ENCODE data around the gene MAEL. TPM values are rescaled to one million over a fixed set of nuclear protein-coding genes. Genes with fewer than 3 reads are reported as not detected.
"Not testable (repeated sequence)": the region's sequence is repeated elsewhere in the genome, so short reads cannot be mapped to it uniquely, and the experiment has no call there.

The MAEL gene
- total RNA-seq, 2 experiments from 2014 or later, result not detected

GRCh38 chr1:167000546-167000945, 11.5 kb downstream of the MAEL start:
- Mint-ChIP-seq H3K4me1 (peaks cover 5% of the 10 kb centered on the region), H3K27me3 (peaks cover 11% of the 10 kb centered on the region), H3K36me3 (peaks cover 8% of the 10 kb centered on the region), H3K4me3 (no peak overlapping the region), H3K9me3 (peaks cover 9% of the 10 kb centered on the region), H3K27ac (no peak overlapping the region)
- no peak for DNase-seq
- ATAC-seq (ENCODE audit: low read depth), result no peak
- POLR2A ChIA-PET, result no interaction called here

GRCh38 chr1:167002354-167002753, 13.3 kb downstream of the MAEL start:
- Mint-ChIP-seq H3K27ac (no peak overlapping the region), H3K36me3 (peaks cover 8% of the 10 kb centered on the region), H3K27me3 (peaks cover 7% of the 10 kb centered on the region), H3K4me3 (no peak overlapping the region), H3K9me3 (peaks cover 9% of the 10 kb centered on the region), H3K4me1 (peaks cover 5% of the 10 kb centered on the region)
- ATAC-seq (ENCODE audit: low read depth) (no peak), DNase-seq (no peak)
- POLR2A ChIA-PET, result no interaction called here

- Mint-ChIP-seq H3K27ac (no peak overlapping the region), H3K4me3 (no peak overlapping the region), H3K4me1 (peaks cover 5% of the 10 kb centered on the region), H3K36me3 (peaks cover 8% of the 10 kb centered on the region), H3K27me3 (peaks cover 7% of the 10 kb centered on the region), H3K9me3 (peaks cover 9% of the 10 kb centered on the region)
- ATAC-seq (ENCODE audit: low read depth), result no peak
- DNase-seq, result no peak
- POLR2A ChIA-PET, result no interaction called here
These were observed 14.6 kb downstream of the MAEL start for GRCh38 chr1:167003711-167004110.

GRCh38 chr1:167011560-167012191, 22.6 kb downstream of the MAEL start:
- H3K4me3 Mint-ChIP-seq, result no peak overlapping the region
- DNase-seq, result no peak
- H3K4me1 Mint-ChIP-seq, result peaks cover 11% of the 10 kb centered on the region
- ATAC-seq (ENCODE audit: low read depth), result no peak
- no peak overlapping the region for H3K27ac Mint-ChIP-seq
- POLR2A ChIA-PET, result no interaction called here
- H3K9me3 Mint-ChIP-seq, result peaks cover 2% of the 10 kb centered on the region
- H3K27me3 Mint-ChIP-seq, result peaks cover 24% of the 10 kb centered on the region
- peaks cover under 1% of the 10 kb centered on the region for H3K36me3 Mint-ChIP-seq

GRCh38 chr1:167012570-167012969, 23.5 kb downstream of the MAEL start:
- H3K4me3 Mint-ChIP-seq, result no peak overlapping the region
- DNase-seq (no peak), ATAC-seq (ENCODE audit: low read depth) (no peak)
- H3K9me3 Mint-ChIP-seq, result peaks cover 2% of the 10 kb centered on the region
- peaks cover 11% of the 10 kb centered on the region for H3K4me1 Mint-ChIP-seq
- no peak overlapping the region for H3K27ac Mint-ChIP-seq
- POLR2A ChIA-PET, result no interaction called here
- H3K36me3 Mint-ChIP-seq, result peaks cover 1% of the 10 kb centered on the region
- H3K27me3 Mint-ChIP-seq, result peaks cover 22% of the 10 kb centered on the region

GRCh38 chr1:167013108-167013929, 24.2 kb downstream of the MAEL start:
- POLR2A ChIA-PET, result no interaction called here
- Mint-ChIP-seq H3K27me3 (peaks cover 20% of the 10 kb centered on the region), H3K36me3 (peaks cover 1% of the 10 kb centered on the region), H3K9me3 (peaks cover 2% of the 10 kb centered on the region), H3K4me3 (no peak overlapping the region), H3K27ac (no peak overlapping the region), H3K4me1 (peaks cover 11% of the 10 kb centered on the region)
- ATAC-seq (ENCODE audit: low read depth) (no peak), DNase-seq (no peak)

GRCh38 chr1:167016100-167016750, 27.1 kb downstream of the MAEL start:
- Mint-ChIP-seq H3K36me3 (peaks cover 1% of the 10 kb centered on the region), H3K27ac (no peak overlapping the region), H3K4me1 (peaks cover 2% of the 10 kb centered on the region), H3K27me3 (peaks cover 9% of the 10 kb centered on the region), H3K9me3 (no peaks in the 10 kb centered on the region), H3K4me3 (no peak overlapping the region)
- ATAC-seq (ENCODE audit: low read depth), result no peak
- DNase-seq, result no peak
- POLR2A ChIA-PET, result no interaction called here

GRCh38 chr1:167022384-167022783, 33.3 kb downstream of the MAEL start:
- Mint-ChIP-seq H3K27ac (no peak overlapping the region), H3K4me1 (peaks cover 3% of the 10 kb centered on the region), H3K9me3 (peaks cover 3% of the 10 kb centered on the region), H3K36me3 (no peaks in the 10 kb centered on the region), H3K27me3 (peaks cover 24% of the 10 kb centered on the region), H3K4me3 (no peak overlapping the region)
- no peak for DNase-seq
- POLR2A ChIA-PET, result no interaction called here
- ATAC-seq (ENCODE audit: low read depth), result no peak

GRCh38 chr1:167029553-167029952, 40.5 kb downstream of the MAEL start:
- ATAC-seq (ENCODE audit: low read depth); POLR2A ChIA-PET; H3K4me1 Mint-ChIP-seq; H3K9me3 Mint-ChIP-seq; DNase-seq; H3K27ac Mint-ChIP-seq; H3K4me3 Mint-ChIP-seq; H3K36me3 Mint-ChIP-seq: not testable (repeated sequence)
- H3K27me3 Mint-ChIP-seq, result peaks cover 60% of the 10 kb centered on the region

- DNase-seq, result no peak
- POLR2A ChIA-PET, result no interaction called here
- no peak for ATAC-seq (ENCODE audit: low read depth)
- Mint-ChIP-seq H3K27ac (no peak overlapping the region), H3K9me3 (no peaks in the 10 kb centered on the region), H3K4me3 (no peak overlapping the region), H3K27me3 (peaks cover 32% of the 10 kb centered on the region), H3K36me3 (no peaks in the 10 kb centered on the region), H3K4me1 (no peaks in the 10 kb centered on the region)
These were observed 44.6 kb downstream of the MAEL start for GRCh38 chr1:167033646-167034045.

GRCh38 chr1:167043752-167044488, 54.8 kb downstream of the MAEL start:
- Mint-ChIP-seq H3K27me3 (peaks cover 11% of the 10 kb centered on the region), H3K27ac (peak overlapping the region; percentile 88), H3K36me3 (no peaks in the 10 kb centered on the region), H3K9me3 (no peaks in the 10 kb centered on the region), H3K4me3 (peak overlapping the region; percentile 86), H3K4me1 (peaks cover 13% of the 10 kb centered on the region)
- ATAC-seq (ENCODE audit: low read depth), result peak; percentile 100
- peak; percentile 81 for DNase-seq
- POLR2A ChIA-PET, result interaction anchor here (0.7 to 2.0 kb wide), 8 partner anchors 11 to 205 kb away, joined by 3 to 7 read pairs (median 4); partner anchors contain the start of genes POGK, POU2F1 and TADA1

GRCh38 chr1:167051907-167052306, 62.8 kb downstream of the MAEL start:
- Mint-ChIP-seq H3K36me3 (no peaks in the 10 kb centered on the region), H3K9me3 (no peaks in the 10 kb centered on the region), H3K27me3 (peaks cover 3% of the 10 kb centered on the region), H3K4me3 (no peak overlapping the region), H3K4me1 (peaks cover 17% of the 10 kb centered on the region), H3K27ac (peak overlapping the region; percentile 71)
- POLR2A ChIA-PET, result no interaction called here
- ATAC-seq (ENCODE audit: low read depth) (no peak), DNase-seq (no peak)

GRCh38 chr1:167052389-167052788, 63.3 kb downstream of the MAEL start:
- H3K27me3 Mint-ChIP-seq, result peaks cover 3% of the 10 kb centered on the region
- ATAC-seq (ENCODE audit: low read depth) (no peak), DNase-seq (no peak)
- POLR2A ChIA-PET, result no interaction called here
- H3K4me3 Mint-ChIP-seq, result no peak overlapping the region
- H3K9me3 Mint-ChIP-seq, result no peaks in the 10 kb centered on the region
- H3K27ac Mint-ChIP-seq, result peak overlapping the region; percentile 71
- no peaks in the 10 kb centered on the region for H3K36me3 Mint-ChIP-seq
- H3K4me1 Mint-ChIP-seq, result peaks cover 17% of the 10 kb centered on the region
